ENCODE measurements around the gene AK4.
A peak's percentile ranks its signal among the peaks of the same experiment; 100 is the strongest.

AK4 gene

DNA sequence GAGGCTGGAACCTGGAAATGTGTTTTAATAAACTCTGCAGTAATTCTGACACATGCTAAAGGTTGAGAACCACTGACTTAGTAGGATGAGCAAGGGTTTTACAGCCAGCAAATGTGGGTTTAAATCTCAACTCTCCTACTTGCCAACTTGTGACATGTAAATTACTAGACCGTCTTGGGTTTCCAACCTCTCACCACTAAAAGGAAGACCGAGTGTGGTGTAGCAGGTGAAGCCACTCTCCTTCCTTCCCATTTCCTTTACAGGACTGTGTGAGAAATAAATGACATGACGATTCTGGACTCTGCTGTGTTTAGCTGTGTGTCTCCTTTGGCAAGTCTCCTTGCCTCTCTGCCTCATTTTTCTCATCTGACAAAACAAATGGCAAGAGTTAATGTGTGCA, 111.8 kb downstream of the AK4 start:
- Mint-ChIP-seq H3K4me1 (peaks cover 16% of the 10 kb centered on the region), H3K27ac (no peak overlapping the region), H3K27me3 (peaks cover 14% of the 10 kb centered on the region), H3K4me3 (no peak overlapping the region), H3K9me3 (no peaks in the 10 kb centered on the region), H3K36me3 (no peaks in the 10 kb centered on the region)
- ATAC-seq = no peak

GRCh38 chr1:65260851-65261473, 113.0 kb downstream of the AK4 start:
- Mint-ChIP-seq H3K27me3 (peaks cover 10% of the 10 kb centered on the region), H3K9me3 (no peaks in the 10 kb centered on the region), H3K27ac (no peak overlapping the region), H3K4me3 (no peak overlapping the region), H3K4me1 (peaks cover 13% of the 10 kb centered on the region), H3K36me3 (no peaks in the 10 kb centered on the region)
- no peak for ATAC-seq

DNA sequence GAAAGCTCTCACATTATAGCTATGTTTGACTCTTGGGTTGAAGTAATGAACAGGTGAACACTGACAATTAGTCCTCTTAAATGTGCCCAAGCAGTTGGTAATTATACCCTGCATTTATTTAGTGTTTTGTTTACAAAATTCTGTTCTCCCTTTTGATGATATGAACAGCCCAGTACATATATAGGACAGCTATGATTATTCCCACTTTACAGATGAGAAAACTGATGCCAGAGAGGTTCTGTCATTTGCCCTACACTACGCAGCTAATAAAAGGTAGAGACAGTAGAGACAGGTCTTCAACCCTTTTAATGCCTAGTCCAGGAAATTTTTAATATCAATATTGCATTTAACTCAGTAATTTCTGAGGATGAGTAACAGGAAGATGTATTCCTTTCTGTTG, 115.3 kb downstream of the AK4 start:
- Mint-ChIP-seq H3K4me3 (no peak overlapping the region), H3K27me3 (peaks cover 28% of the 10 kb centered on the region), H3K27ac (no peak overlapping the region), H3K9me3 (no peaks in the 10 kb centered on the region), H3K36me3 (no peaks in the 10 kb centered on the region), H3K4me1 (peaks cover 20% of the 10 kb centered on the region)
- ATAC-seq = no peak

GRCh38 chr1:65264197-65264929, 116.4 kb downstream of the AK4 start:
- peaks cover 28% of the 10 kb centered on the region for H3K27me3 Mint-ChIP-seq
- H3K4me1 Mint-ChIP-seq = peaks cover 20% of the 10 kb centered on the region
- ATAC-seq = no peak
- no peaks in the 10 kb centered on the region for H3K9me3 Mint-ChIP-seq
- H3K27ac Mint-ChIP-seq = no peak overlapping the region
- no peaks in the 10 kb centered on the region for H3K36me3 Mint-ChIP-seq
- H3K4me3 Mint-ChIP-seq = peak overlapping the region; percentile 60

GRCh38 chr1:65265296-65265650, 117.3 kb downstream of the AK4 start:
- no peak for ATAC-seq
- peak overlapping the region; percentile 60 for H3K27ac Mint-ChIP-seq
- no peaks in the 10 kb centered on the region for H3K9me3 Mint-ChIP-seq
- peaks cover 28% of the 10 kb centered on the region for H3K27me3 Mint-ChIP-seq
- peaks cover 20% of the 10 kb centered on the region for H3K4me1 Mint-ChIP-seq
- H3K36me3 Mint-ChIP-seq = no peaks in the 10 kb centered on the region
- peak overlapping the region; percentile 71 for H3K4me3 Mint-ChIP-seq

DNA sequence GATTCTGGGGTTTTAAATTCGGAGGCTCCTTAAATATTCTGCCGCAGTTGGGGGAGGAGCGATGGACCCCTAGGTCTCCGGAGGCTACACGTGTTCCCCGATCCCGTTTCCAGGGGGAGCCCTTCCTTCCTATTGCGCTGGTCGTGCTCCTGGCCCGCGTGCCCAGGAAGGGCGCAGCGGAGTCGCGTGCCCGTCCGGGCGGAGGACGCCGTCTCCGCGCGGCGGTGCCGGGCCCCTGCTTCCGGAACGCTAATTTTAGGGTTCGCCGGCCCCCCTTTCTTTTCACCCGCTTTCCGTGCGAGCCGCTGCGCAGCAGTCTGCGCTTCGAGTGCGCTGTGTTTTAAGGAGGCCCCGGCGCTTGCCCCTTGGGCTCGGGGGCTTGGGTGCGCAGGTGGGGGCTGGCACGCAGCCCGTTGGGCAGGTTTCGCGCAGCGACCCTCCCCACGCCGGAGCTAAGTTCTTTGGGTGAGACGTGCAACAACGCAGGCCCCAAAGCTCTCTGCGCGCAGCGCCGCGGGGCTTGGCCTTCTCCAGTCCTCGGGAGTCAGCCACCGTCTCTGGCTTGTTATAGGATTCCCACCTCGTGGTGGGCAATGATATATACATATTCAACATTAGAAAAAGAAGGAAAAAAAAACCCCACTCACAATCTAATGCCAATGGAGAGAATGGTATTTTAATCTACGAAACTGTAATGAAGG, 117.8 kb downstream of the AK4 start:
- Mint-ChIP-seq H3K36me3 (no peaks in the 10 kb centered on the region), H3K4me1 (peaks cover 20% of the 10 kb centered on the region), H3K9me3 (no peaks in the 10 kb centered on the region), H3K27ac (peak overlapping the region; percentile 60), H3K27me3 (peaks cover 28% of the 10 kb centered on the region), H3K4me3 (peak overlapping the region; percentile 71)
- peak; percentile 62 for ATAC-seq

- no peak for ATAC-seq
- peaks cover 20% of the 10 kb centered on the region for H3K4me1 Mint-ChIP-seq
- no peaks in the 10 kb centered on the region for H3K9me3 Mint-ChIP-seq
- no peaks in the 10 kb centered on the region for H3K36me3 Mint-ChIP-seq
- peaks cover 28% of the 10 kb centered on the region for H3K27me3 Mint-ChIP-seq
- H3K4me3 Mint-ChIP-seq = peak overlapping the region; percentile 18
- peak overlapping the region; percentile 60 for H3K27ac Mint-ChIP-seq
Observed at GRCh38 chr1:65266476-65266875, 118.5 kb downstream of the AK4 start.

- peaks cover 20% of the 10 kb centered on the region for H3K4me1 Mint-ChIP-seq
- H3K27me3 Mint-ChIP-seq = peaks cover 35% of the 10 kb centered on the region
- H3K4me3 Mint-ChIP-seq = no peak overlapping the region
- H3K9me3 Mint-ChIP-seq = no peaks in the 10 kb centered on the region
- H3K36me3 Mint-ChIP-seq = no peaks in the 10 kb centered on the region
- no peak for ATAC-seq
- no peak overlapping the region for H3K27ac Mint-ChIP-seq
Observed at GRCh38 chr1:65267271-65267670, 119.3 kb downstream of the AK4 start.

DNA sequence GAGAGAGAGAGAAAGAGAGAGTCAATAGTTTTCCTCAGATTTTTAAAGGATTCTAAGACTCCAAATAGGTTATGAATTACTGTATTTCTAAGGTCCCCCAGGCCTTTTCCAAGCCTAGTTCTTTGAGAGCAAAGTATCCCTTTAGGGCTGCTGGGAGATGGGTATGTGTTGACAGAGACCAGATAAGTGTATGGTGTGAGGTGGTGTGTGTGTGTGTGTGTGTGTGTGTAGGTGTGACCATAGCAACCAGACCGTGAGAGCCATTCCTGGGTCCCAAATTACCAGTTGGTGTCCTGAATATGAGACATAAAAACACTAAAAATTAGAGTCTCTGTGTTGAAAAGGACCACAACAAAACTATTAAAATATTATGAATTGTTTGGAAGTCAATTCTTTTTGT, 119.7 kb downstream of the AK4 start:
- Mint-ChIP-seq H3K36me3 (no peaks in the 10 kb centered on the region), H3K9me3 (no peaks in the 10 kb centered on the region), H3K27ac (no peak overlapping the region), H3K4me3 (no peak overlapping the region), H3K27me3 (peaks cover 38% of the 10 kb centered on the region), H3K4me1 (peaks cover 20% of the 10 kb centered on the region)
- ATAC-seq = no peak

- H3K36me3 Mint-ChIP-seq = no peaks in the 10 kb centered on the region
Observed at GRCh38 chr1:65269612-65270011, 121.6 kb downstream of the AK4 start.

GRCh38 chr1:65276197-65276939, 128.4 kb downstream of the AK4 start:
- no peak overlapping the region for H3K4me3 Mint-ChIP-seq
- no peak for ATAC-seq
- peaks cover 65% of the 10 kb centered on the region for H3K27me3 Mint-ChIP-seq
- no peaks in the 10 kb centered on the region for H3K9me3 Mint-ChIP-seq
- H3K27ac Mint-ChIP-seq = no peak overlapping the region
- H3K4me1 Mint-ChIP-seq = no peaks in the 10 kb centered on the region
- H3K36me3 Mint-ChIP-seq = no peaks in the 10 kb centered on the region

More at GRCh38 chr1:65269612-65270011, 121.6 kb downstream of the AK4 start:
- ATAC-seq = no peak
- Mint-ChIP-seq H3K9me3 (no peaks in the 10 kb centered on the region), H3K27ac (no peak overlapping the region), H3K27me3 (peaks cover 38% of the 10 kb centered on the region), H3K4me1 (peaks cover 17% of the 10 kb centered on the region), H3K4me3 (no peak overlapping the region)

DNA sequence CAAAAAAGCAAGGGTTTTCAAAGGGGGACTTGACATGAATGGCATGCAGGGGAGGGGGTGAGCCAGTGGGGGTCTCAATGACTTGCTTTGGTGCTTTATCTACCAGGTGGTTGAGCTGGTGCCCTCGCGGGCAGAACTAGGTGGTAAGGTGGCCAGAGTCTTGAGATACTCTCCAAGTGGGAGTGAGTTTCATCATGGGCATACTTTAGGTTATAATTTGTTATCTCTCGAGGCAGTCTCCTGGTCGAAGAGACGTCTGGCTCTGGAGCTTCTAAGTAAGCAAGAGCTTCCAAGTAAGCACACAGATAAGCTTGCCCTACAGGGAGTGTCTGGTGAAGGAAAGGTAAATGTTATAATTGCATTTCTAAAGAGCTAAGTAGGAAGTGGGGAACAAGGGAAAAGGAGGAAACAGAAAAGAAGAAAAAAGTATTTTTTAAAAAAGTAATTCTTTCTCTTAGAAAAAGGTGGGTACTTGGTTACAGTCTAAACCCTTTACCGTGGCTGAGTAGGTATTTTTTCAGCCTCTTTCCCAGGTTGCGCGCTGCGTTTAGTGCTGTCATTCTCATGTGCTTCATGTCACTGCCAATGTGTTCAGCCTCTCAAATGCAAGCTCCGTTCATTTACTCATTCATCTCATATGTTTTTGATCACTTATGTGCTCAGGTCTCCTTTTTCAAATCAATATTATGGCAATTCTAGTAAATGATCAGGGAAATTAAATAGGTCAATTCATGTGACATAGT, 129.8 kb downstream of the AK4 start:
- Mint-ChIP-seq H3K9me3 (no peaks in the 10 kb centered on the region), H3K4me1 (no peaks in the 10 kb centered on the region), H3K36me3 (no peaks in the 10 kb centered on the region), H3K4me3 (no peak overlapping the region), H3K27me3 (peaks cover 55% of the 10 kb centered on the region), H3K27ac (no peak overlapping the region)
- ATAC-seq = no peak

DNA sequence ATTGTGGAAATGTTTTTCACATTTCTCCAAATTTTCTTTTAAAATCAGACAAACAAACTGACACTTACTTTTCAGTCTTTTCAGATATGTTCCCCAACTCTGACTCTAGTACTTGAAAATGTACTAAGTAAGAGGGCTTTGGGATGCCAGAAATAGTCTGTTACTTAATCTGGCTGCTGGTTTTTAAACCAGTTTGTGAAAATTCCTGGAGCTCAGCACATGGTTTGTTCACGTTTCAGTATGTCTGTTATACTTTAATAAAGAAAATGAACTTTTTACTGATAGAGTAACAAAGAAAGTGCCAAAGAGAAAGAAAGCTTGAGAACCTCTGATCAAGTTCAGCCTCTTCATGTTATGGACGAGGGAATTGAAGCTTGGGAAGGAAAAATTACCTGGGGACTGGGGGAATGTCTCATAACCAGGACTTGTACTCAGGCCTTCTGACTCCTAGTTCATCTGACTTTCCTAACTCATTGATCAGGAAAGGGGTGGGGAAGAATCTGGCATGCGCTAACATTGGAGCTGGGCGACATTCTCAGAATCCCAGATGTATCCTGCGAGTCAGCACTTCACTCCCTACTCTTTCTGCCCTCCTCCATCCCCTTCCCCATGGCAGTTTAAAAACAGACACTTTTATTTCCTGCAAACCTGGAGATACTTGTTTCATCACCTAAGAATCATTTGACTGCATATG, 130.5 kb downstream of the AK4 start:
- H3K27ac Mint-ChIP-seq = no peak overlapping the region
- no peak for ATAC-seq

GRCh38 chr1:65279070-65279779, 131.2 kb downstream of the AK4 start:
- Mint-ChIP-seq H3K27ac (no peak overlapping the region), H3K27me3 (peaks cover 62% of the 10 kb centered on the region), H3K4me1 (no peaks in the 10 kb centered on the region), H3K4me3 (no peak overlapping the region), H3K9me3 (no peaks in the 10 kb centered on the region), H3K36me3 (no peaks in the 10 kb centered on the region)
- ATAC-seq = no peak

More for the DNA sequence above, 130.5 kb downstream of the AK4 start:
- H3K36me3 Mint-ChIP-seq = no peaks in the 10 kb centered on the region
- H3K27me3 Mint-ChIP-seq = peaks cover 55% of the 10 kb centered on the region
- no peaks in the 10 kb centered on the region for H3K4me1 Mint-ChIP-seq
- H3K4me3 Mint-ChIP-seq = no peak overlapping the region
- no peaks in the 10 kb centered on the region for H3K9me3 Mint-ChIP-seq

Measured in stimulated activated memory B cell treated with anti-CD40 and anti-IgM and Interleukin-4, amounts not matched to agents 10 μg/mL and 1 μg/mL and 100 μg/mL, for 72 hours (primary cell).